NCI-H1436 treated with DMSO at 0.1 percent for 48 hours (cell line): ENCODE measurements around the gene CACNA1D.
"Not testable (repeated sequence)": the region's sequence is repeated elsewhere in the genome, so short reads cannot be mapped to it uniquely, and the experiment has no call there.

Experiments used
- DNase-seq: peaks from one replicate; lab custom pipeline; 2025; lab: John Stamatoyannopoulos, UW

CACNA1D gene

GRCh38 chr3:53616971-53617892, 122.8 kb downstream of the CACNA1D start:
- no peak for DNase-seq

GRCh38 chr3:53617893-53618523, 123.6 kb downstream of the CACNA1D start:
- no peak for DNase-seq

GRCh38 chr3:53618524-53618906, 124.1 kb downstream of the CACNA1D start:
- no peak for DNase-seq

- DNase-seq: no peak
Measured at GRCh38 chr3:53618936-53619335, 124.5 kb downstream of the CACNA1D start.

GRCh38 chr3:53624061-53624857, 129.8 kb downstream of the CACNA1D start:
- DNase-seq: no peak

GRCh38 chr3:53626876-53627275, 132.5 kb downstream of the CACNA1D start:
- no peak for DNase-seq

- no peak for DNase-seq
Measured at GRCh38 chr3:53628536-53629401, 134.4 kb downstream of the CACNA1D start.

- DNase-seq: no peak
Measured at GRCh38 chr3:53629402-53629723, 135.0 kb downstream of the CACNA1D start.

- DNase-seq: no peak
Measured at GRCh38 chr3:53630547-53630946, 136.1 kb downstream of the CACNA1D start.

GRCh38 chr3:53633197-53633787, 138.9 kb downstream of the CACNA1D start:
- DNase-seq: no peak

- DNase-seq: no peak
Measured at GRCh38 chr3:53635041-53635440, 140.6 kb downstream of the CACNA1D start.

- not testable (repeated sequence) for DNase-seq
Measured at GRCh38 chr3:53638806-53639205, 144.4 kb downstream of the CACNA1D start.

- DNase-seq: no peak
Measured at GRCh38 chr3:53641397-53641796, 147.0 kb downstream of the CACNA1D start.

GRCh38 chr3:53642211-53642610, 147.8 kb downstream of the CACNA1D start:
- no peak for DNase-seq

- no peak for DNase-seq
Measured at GRCh38 chr3:53643757-53644156, 149.3 kb downstream of the CACNA1D start.

GRCh38 chr3:53645754-53646153, 151.3 kb downstream of the CACNA1D start:
- DNase-seq: no peak

- no peak for DNase-seq
Measured at GRCh38 chr3:53646723-53647122, 152.3 kb downstream of the CACNA1D start.

GRCh38 chr3:53649816-53650215, 155.4 kb downstream of the CACNA1D start:
- DNase-seq: no peak

- DNase-seq: no peak
Measured at GRCh38 chr3:53650424-53650823, 156.0 kb downstream of the CACNA1D start.

GRCh38 chr3:53650928-53651661, 156.7 kb downstream of the CACNA1D start:
- DNase-seq: no peak

GRCh38 chr3:53651927-53652326, 157.5 kb downstream of the CACNA1D start:
- DNase-seq: no peak
